H1 (cell line): ENCODE data around the gene SLC22A15. TPM values are rescaled to one million over a fixed set of nuclear protein-coding genes. Genes with fewer than 3 reads are reported as not detected.

ENCODE experiments used
- EGR1 ChIP-seq: IDR thresholded peaks from 2 replicates; pipeline ENCODE4 v1.6.1; 2011; ENCODE audit warnings: low read depth, low read length, borderline replicate concordance
- EZH2 ChIP-seq: fragments of 200-600 bp; sonication (generic); IDR thresholded peaks from 2 replicates; pipeline ENCODE4 v1.7.1; 2012; ENCODE audit warnings: low read depth, mild to moderate bottlenecking, moderate library complexity, low read length, inconsistent platforms; ENCODE audit not compliant: severe bottlenecking
- JUND ChIP-seq: IDR thresholded peaks from 2 replicates; pipeline ENCODE4 v1.6.1; 2011; ENCODE audit warnings: mild to moderate bottlenecking, improper control_type of control experiment, low read length
- PHF8 ChIP-seq: fragments of 200-600 bp; sonication (generic); conservative IDR thresholded peaks from 2 replicates; pipeline ENCODE4 v1.7.1; 2012; ENCODE audit warnings: low read depth, mild to moderate bottlenecking, inconsistent platforms, low read length, moderate library complexity
- RAD21 ChIP-seq, 2 experiments: IDR thresholded peaks in 1 of 2; conservative IDR thresholded peaks in 1 of 2; 2 replicates each; pipeline ENCODE4 v1.6.1; 2011; ENCODE audit warnings: low read depth in 2 of 2, low read length in 2 of 2, improper control_type of control experiment in 1 of 2, inconsistent platforms in 1 of 2, mild to moderate bottlenecking in 1 of 2, moderate library complexity in 1 of 2
- RBBP5 ChIP-seq: IDR thresholded peaks from 2 replicates; pipeline ENCODE4 v1.7.1; 2012; ENCODE audit warnings: low read depth, mild to moderate bottlenecking, inconsistent platforms, low read length, moderate library complexity, borderline replicate concordance
- SIN3A ChIP-seq, 2 experiments: IDR thresholded peaks in 1 of 2; conservative IDR thresholded peaks in 1 of 2; 2 replicates each; pipeline ENCODE4 v1.6.1; 2011 to 2012; ENCODE audit warnings: low read length in 2 of 2, improper control_type of control experiment in 1 of 2, low read depth in 1 of 2, mild to moderate bottlenecking in 1 of 2
- SIRT6 ChIP-seq: IDR thresholded peaks from one replicate; pipeline ENCODE4 v1.7.1; 2012; ENCODE audit warnings: low read length, inconsistent platforms
- SIX5 ChIP-seq: IDR thresholded peaks from 2 replicates; pipeline ENCODE4 v1.6.1; 2011; ENCODE audit warnings: mild to moderate bottlenecking, low read depth, low read length
- TCF12 ChIP-seq: IDR thresholded peaks from 2 replicates; pipeline ENCODE4 v1.6.1; 2011; ENCODE audit warnings: low read depth, mild to moderate bottlenecking, low read length
- polyA plus RNA-seq, 7 experiments: library from polyadenylated mRNA; depleted of rRNA in 3 of 7; stranded (reverse) in 5 of 7; unstranded in 2 of 7; fragments of >200 nt in 5 of 7; fragments of 200-250 nt in 2 of 7; gene quantifications; 1 replicate in 5 of 7; 2 replicates in 1 of 7; 4 replicates in 1 of 7; pipeline versions ENCODE4 v1.2.1 to v1.2.3, GENCODE V29; 2011 to 2013; ENCODE audit warnings: missing spikeins in 2 of 7, mixed read lengths in 2 of 7
- total RNA-seq: library from RNA; stranded (reverse); fragmentation: NEBNext Ultra II Directional; extraction: Animal tissue kit (Norgen Biotek cat#: 25700); gene quantifications from 2 replicates; pipeline ENCODE4 v1.2.1, GENCODE V29; 2021

SLC22A15 gene
- total and polyA plus RNA-seq, 2 of the 8 experiments (the other 6 are each of a cell fraction or from before 2014, with no cell fraction given), result 3.2 to 3.3 TPM

GRCh38 chr1:116020668-116021272, 44.5 kb downstream of the SLC22A15 start (continued):
- TF ChIP-seq SIX5 (no peak), RBBP5 (no peak), JUND (no peak), SIN3A (conservative IDR thresholded peaks at IDR 0.05 in 1 of 2, IDR thresholded peaks at IDR 0.05 in 1 of 2; ENCODE audit: low read depth in 1 of 2, low read length in 2 of 2) (no peak), PHF8 (no peak), EZH2 (no peak), RAD21 (IDR thresholded peaks at IDR 0.05 in 1 of 2, conservative IDR thresholded peaks at IDR 0.05 in 1 of 2; ENCODE audit: low read depth in 2 of 2, low read length in 2 of 2) (peak; percentile 71 to 72; a peak in 3 of 4 replicates), EGR1 (no peak), TCF12 (no peak), SIRT6 (no peak)
- TF ChIP-seq, all 59 proteins: peak for 3
